ENCODE measurements around the gene TSHZ2.

The TSHZ2 gene

DNA sequence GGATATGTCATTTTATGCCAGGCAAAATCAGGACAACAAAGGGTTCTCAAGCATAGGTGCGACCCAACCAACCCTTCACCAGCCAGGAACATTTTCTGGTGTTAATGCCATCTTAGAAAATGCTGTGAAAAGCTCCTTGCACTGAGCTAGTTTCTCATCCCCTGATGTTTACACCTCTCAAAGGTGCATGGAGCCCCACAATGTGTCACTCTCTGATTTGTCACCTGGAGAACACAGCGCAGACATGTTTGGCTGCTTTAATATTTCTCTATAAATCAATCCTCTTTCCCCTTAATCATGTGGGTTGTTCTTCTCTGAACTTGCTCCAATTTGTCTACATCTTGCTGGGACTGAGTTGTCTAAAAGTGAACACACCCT lies 244.3 kb downstream of the TSHZ2 start:
- no peak for DNase-seq

DNA sequence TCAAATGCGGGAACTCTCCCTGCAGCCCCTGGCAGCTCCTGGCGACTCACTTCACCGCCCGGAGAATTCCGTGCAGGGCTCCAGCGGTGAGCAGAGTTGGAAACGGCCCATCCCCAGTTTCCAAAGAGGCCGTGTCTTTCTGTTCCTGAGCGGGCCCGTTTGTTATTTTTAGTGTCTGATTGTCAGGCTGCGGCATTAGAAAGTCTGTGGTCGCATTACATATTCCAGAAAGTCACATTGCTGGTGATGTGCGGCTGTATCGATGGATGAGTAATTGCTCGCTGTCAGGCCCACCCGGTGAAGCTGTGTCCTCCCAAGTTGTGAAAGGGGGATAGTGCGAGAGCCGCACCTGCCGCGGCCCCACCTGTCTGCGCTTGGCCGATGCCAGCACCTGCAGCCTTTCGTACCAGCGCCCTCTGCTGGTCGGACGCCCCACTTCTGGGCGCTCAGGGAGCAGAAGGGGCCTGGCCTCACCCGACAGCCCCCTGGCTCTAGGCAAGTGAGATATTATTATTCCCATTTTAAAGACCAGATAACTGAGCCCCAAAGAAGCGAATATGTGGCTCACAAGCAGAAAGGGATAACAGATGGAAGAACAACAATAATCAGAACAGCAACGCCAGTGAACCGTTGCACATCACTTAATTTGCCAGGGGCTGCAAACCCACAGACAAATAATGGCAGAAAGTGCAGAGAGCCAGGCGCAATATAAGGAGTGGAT lies 244.9 kb downstream of the TSHZ2 start:
- DNase-seq, result peak; percentile 17

DNA sequence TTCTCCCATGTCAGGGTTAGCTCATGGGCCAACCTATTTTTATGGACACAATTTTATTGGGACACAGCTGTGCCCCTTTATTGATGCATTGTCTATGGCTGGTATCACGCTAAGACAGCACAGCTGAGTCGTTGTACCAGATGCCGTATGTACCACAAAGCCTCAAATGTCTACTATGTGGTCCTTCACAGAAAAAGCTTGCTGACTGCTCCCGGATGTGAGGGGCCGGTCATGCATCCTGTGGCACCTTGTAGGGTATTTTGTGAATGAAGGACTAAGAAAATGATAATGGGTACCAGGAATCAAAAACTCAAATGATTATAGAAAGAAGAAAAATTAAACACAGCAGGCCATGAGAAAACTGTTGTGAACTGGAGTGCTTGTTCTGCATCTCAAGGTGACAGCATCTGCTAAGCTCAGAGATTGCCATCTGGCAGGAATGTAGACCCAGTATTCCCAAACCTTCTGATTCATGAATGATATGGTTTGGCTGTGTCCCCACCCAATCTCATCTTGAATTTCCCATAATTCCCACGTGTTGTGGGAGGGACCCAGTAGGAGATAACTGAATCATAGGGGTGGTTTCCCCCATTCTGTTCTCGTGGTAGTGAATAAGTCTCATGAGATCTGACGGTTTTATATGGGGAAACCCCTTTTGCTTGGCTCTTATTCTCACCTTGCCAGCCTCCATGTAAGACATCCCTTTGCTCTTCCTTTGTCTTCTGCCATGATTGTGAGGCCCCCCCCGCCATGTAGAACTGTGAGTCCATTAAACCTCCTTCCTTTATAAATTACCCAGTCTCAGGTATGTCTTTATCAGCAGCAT lies 248.5 kb downstream of the TSHZ2 start:
- DNase-seq, result no peak

DNA sequence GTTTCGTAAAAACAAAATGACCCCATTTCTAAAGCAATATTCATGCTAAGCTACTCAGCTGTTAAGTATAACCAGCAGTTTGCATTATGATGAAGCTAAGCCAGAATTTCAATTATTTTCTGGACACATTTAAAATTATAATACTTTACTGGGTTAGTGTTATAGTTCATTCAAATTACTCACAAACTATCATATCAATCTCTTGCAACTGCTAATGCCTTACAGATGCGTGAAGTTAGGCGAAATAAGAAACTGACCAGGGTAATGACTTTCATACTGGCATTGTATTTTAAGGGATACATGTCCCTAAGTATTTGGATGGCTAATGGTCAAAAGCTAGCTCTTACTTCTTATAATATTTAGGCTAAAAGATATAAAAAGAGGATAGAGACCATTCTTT lies 249.6 kb downstream of the TSHZ2 start:
- DNase-seq, result no peak

DNA sequence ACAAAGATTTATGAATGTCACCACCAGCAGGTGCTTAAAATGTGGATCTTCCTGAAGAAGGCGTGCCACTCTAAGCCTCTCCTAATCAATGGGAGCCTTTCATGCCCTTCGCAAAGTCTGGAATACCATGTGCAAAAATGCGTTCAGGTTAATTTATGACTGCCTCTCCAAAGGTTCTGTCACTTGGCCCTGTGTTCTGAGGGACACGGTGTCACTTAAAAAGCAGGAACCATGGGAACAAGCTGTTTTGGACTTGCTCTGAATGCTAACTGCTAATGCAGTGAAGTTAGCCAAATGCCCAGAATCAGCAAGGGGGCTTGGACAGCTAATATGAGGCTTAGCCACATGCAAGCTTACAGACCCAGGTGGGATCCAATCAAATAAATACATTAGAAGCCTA lies 250.3 kb downstream of the TSHZ2 start:
- no peak for DNase-seq

DNA sequence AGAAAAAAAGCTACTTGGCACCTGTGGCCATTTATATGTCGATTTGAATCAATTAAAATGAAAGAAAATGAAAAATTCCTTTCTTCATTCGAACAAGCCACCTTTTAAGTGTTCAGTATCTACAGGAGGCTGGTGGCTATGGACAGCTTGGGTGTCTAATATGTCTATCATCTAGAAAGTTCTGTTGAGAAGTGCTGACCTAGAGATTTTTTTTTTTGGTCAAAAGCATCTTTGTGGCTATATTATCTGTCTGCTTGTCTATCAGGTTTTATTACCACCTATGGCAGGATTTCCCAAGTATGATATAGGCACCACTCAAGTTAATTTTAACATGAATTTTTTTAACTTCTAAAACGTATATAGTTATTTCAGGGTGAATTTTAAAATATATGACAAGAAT lies 250.8 kb downstream of the TSHZ2 start:
- DNase-seq, result no peak

DNA sequence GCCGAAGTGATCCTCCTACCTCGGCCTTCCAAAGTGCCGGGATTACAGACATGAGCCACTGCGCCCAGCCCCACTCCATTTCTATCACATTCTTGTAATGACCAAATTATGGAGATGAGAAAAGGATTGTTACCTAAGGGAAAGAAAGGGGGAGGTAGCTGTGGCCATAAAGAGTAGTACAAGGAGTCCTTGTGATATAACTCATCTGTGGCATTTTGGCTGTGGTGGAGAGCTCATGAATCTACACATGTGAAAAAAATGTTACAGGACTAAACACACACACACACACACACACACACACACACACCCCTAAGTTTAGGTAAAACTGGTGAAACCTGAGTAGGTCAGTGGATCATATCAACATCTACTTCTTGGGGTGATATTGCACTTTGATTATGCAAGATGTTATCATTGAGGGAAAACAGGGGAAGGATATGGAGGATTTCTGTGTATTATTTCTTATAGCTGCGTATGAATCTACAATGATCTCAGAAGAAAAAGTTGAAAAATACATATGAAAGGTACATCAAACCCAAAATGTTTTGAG lies 251.5 kb downstream of the TSHZ2 start:
- DNase-seq, result no peak

DNA sequence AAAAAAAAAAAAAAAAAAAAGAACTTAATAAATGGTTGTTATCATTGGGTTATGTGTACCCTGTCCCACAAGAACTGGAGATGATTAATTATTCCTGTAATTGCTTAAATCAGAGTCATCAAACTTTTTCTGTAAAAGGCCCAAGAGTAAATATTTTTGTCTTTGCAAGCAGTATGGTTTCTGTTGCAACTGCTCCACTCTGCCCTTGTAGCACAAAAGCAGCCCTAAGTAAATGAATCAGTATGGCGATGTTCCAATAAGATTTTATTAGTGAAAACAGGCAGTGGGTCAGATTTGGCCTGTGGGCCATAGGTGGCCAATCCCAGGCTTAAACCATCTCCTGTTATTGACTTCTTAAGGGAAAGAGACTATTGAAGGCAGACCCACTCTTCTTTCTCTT lies 252.7 kb downstream of the TSHZ2 start:
- no peak for DNase-seq

DNA sequence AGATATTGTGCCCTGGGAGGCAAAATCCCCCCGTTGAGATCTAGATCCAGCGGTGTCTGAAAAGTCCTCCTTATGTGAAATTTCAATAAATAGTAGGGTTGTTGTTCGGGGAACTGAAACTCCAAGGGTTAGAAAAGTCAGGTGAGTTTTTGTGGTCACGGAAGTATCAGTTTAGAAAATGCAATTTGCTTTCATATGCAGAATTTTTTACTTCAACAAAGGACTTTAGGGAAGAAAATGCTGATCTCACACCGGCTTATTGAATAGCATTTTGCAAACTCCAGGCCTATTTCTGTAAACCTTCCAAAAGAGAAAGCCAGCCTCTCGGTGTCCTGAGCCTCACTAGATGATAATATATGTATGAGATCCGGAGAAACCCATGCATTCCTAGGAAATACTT lies 254.7 kb downstream of the TSHZ2 start:
- DNase-seq, result no peak

DNA sequence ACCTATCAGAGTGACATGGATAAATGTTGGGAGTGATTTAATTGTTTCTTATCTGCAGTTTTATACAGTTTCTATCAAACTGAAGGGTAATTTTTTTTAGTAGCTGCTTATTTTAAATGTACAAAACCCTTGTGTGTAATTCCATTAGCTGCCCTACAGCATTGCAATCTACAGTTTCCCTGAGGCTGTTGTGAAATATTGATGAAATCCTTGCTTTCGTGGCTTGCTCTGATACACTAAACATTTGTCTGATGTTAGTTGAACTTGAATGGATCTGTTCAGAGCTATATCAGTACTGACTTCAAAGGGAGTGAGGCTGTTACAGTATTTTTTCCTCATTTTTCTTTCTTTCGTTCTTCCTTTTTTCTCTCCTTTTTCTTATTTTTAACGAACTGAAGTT lies 255.4 kb downstream of the TSHZ2 start:
- DNase-seq, result no peak

DNA sequence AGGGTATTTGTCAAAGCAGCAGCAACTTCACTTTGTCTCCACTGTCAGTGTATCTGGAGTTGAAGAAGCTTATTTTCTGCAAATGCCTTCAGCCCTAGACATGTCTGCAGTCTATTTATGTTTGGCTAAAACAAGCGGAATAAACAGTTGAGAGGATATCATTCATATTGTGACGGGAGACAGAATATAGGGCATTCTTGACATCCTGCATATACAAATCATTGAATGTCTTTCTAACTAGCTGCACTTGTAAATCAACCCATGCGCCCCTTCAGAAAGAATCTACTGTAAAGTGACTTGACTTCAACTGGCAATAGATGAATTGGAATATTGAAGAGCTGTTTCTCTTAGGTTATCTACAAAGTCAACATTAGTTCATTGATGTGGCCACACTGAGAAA lies 258.9 kb downstream of the TSHZ2 start:
- no peak for DNase-seq

DNA sequence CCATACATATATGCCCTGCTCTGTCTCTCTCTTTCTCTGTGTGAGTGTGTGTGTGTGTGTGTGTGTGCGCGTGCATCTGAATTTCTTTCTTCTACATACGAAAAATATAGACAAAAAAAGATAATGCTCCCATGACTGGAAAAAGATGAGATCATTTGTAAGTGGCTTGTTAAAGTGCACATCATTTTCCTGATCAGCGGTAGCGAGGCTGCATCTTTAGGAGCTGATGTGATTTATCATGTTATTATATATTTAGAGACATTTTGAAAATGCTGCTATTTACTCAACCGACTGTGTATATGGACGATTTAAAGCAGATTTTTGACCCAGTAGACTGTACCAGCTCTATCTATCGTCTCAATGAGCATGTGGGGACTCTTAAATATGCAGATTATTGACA lies 265.3 kb downstream of the TSHZ2 start:
- DNase-seq, result no peak

DNA sequence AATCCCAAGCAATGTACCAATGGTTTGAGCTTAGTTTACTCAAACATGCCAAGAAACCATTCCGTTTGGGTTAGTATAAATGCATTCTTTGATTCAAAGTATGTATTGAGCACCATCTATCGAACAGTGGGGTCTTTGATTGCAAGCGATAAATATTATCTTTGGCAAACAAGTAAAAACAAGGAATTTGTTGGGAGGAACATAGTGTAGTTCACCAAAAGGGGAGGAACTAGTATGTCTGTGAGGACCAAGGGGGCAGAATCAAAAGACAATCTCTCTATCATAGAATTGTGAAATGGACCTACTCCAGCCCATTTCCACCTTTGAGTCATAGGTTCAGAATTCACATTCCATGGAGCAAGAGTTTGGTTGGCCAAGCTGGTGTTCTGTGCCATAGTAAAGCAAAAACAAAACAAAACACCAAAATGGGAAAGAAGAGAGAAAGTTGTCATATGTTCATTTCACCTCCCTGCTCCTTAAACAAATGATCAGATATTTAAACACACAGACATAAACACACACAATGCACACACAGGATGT lies 266.0 kb downstream of the TSHZ2 start:
- no peak for DNase-seq

DNA sequence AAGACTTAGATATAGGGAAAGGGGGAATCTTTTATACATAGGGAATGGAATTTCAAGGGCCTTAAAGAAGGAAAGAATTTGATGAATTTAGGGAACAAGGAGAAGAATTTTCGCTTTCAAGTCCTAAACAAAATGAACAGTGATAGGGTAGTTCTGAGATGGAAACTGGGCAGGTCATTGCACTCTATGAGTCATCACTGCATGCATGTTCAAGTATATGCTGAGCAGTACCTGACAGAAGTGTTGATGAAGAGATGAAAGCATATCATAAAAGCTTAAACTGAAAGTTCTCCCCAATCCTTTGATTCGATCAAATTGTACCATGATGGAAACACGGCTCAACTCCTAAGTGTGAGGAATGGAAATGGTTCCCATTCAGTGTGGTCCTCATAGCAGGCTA lies 271.0 kb downstream of the TSHZ2 start:
- no peak for DNase-seq

DNA sequence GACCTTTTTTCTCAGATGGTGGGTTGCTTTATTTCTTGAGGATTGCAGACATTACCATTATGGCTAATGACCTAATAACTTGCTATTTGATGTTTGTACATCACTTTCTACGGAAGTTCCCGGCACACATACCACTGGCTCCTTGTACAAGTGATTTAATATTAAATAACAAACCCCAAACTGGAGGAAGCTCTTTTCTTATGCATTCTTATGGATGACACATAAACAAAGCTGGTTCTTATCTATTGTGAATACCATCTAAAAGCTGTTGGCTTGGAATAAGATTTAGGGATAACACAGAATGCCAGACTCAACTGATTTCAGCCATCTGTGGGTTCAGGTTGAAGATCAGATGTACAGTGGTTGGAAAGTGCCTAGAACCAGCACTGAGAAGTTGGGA lies 272.6 kb downstream of the TSHZ2 start:
- DNase-seq, result no peak

DNA sequence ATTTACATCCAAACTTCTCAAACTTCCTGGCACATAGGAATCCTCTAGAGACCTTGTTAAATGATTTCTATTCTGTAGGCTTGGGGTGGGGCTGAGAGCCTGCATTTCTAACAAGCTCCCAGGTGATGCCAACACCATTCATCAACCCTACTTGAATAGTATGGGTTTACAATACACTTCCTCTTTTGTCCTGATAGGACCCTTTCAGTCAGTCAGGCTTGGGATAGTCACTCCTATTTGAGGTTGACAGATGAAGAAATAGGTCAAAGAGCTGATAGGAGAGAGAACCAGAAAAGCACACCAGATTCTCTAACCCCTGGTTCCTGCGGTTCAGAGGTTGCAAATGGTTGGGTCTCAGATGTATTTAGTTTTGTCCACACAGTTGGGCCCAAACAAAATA lies 273.4 kb downstream of the TSHZ2 start:
- no peak for DNase-seq

DNA sequence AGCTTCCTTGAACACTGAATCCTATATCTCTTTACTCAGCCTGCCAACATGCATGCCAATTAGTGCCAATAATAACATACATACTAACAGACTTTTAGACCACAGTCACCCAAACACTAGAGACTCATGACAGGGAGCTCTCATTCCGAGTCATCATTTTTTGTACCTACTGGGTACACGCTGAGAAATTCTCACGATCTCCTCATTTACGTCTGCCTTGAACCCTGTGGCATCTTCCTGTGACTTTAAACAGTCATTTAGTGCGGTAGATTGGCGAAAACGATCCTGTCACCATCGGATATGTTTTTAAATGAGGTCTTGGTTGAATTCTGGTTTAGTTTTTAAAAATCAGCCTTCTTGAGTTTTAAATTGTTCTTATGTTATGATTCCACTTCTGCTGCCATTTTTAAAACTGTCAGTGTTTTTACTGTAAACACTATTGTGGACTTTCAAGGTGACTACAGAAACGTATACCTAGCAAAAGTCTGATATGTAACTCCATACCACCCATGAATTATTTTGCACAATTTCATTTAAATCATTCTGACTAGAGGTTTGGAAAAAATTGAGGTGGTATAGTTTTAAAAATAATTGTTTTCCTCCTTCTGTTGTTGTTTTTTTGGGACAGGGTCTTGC lies 275.4 kb downstream of the TSHZ2 start:
- DNase-seq, result no peak

DNA sequence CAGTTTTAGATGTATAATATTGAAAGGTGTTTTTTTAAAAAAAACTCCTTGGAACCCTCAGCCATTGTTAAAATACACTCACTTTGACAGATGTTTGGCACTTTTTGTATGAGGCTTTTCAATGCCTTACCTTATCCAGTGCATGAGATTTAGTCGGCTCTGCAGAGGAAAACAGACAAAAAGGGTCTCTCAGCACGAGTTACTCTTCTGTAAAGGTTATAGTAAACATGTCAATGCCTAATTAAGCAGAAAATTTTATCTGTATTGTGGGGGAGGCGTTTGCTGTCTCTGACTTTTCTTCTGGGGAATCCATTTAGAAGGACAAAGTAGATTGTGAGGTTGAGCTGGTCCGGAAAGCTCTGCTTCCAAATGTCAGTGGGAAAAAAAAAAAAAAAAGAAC lies 278.3 kb downstream of the TSHZ2 start:
- DNase-seq, result no peak

DNA sequence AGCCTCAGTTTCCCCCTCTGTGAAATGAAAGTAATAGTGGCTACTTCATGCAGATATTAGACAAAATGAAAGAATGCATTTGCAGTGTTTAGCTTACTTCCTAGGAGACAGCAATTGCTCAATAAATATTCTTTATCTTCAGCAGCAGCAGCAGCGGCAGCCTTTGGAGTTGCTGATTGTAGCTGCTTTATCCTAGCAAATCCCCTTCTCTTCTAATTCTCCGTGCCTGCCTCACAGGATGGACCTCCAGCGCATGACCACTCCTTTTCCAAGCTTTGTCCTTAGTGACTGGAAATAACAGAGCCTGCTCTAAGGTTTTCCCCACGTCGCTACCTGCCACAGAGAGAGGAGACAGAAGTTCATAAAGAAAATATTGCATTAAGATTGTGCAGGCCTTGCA lies 279.8 kb downstream of the TSHZ2 start:
- DNase-seq, result no peak

DNA sequence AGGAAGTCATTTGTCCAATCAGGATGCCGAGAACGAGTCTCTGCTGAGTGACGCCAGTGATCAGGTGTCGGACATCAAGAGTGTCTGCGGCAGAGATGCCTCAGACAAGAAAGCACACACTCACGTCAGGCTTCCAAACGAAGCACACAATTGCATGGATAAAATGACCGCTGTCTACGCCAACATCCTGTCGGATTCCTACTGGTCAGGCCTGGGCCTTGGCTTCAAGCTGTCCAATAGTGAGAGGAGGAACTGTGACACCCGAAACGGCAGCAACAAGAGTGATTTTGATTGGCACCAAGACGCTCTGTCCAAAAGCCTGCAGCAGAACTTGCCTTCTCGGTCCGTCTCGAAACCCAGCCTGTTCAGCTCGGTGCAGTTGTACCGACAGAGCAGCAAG lies 281.5 kb downstream of the TSHZ2 start:
- DNase-seq, result no peak

DNA sequence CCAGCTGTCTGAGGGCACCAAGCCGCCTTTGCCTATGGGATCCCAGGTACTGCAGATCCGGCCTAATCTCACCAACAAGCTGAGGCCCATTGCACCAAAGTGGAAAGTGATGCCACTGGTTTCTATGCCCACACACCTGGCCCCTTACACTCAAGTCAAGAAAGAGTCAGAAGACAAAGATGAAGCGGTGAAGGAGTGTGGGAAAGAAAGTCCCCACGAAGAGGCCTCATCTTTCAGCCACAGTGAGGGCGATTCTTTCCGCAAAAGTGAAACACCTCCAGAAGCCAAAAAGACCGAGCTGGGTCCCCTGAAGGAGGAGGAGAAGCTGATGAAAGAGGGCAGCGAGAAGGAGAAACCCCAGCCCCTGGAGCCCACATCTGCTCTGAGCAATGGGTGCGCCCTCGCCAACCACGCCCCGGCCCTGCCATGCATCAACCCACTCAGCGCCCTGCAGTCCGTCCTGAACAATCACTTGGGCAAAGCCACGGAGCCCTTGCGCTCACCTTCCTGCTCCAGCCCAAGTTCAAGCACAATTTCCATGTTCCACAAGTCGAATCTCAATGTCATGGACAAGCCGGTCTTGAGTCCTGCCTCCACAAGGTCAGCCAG lies 283.0 kb downstream of the TSHZ2 start:
- no peak for DNase-seq

DNA sequence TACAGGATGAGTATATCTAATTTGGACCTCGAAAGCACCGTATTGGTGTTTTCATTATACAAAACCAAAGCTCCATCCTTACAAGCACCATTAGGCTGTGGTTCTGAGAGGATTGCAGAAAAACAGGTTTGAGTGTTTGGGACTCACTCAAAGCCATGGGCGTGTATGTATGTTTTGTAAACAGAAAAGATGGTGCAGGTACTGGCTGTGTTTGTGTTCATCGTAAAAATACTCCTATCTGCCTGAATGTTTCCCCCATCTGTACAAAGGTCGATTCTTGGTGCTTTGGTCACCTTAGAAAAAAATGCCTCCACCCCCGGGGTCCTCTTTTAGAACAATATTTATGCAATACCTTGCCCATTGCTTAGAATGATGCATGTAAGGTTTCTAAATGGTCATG lies 286.6 kb downstream of the TSHZ2 start:
- DNase-seq, result no peak

DNA sequence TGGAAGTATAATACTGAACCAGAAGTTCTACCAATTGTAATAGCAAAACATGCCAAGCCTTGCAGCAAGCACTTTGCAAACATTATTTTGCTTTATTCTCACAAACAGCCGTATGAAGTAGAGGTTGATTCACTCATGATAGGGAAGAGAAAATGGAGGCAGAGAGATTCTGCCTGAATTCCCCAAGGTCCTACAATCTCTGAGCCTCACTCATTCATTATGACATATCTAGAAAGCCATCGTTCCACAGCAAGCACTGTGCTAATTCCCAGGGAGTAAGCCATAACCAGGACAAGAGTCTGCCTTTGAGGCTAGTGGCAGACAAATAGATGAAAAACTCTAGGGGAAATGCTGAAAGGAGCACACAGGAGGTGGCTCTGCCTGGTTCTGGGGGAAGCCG lies 288.0 kb downstream of the TSHZ2 start:
- DNase-seq, result no peak
